Stimulated activated CD4-positive, alpha-beta T cell treated with anti-CD3 and anti-CD28 coated beads, TNF-alpha, amount 100 ng/mL, for 1 hour (primary cell): ENCODE data around the gene SLC35D3.
"Not testable (repeated sequence)": the region's sequence is repeated elsewhere in the genome, so short reads cannot be mapped to it uniquely, and the experiment has no call there.

Source experiments
- DNase-seq, 3 donors: peaks; one replicate each; pipeline ENCODE4 v3.0.0-alpha.2; 2020; ENCODE audit warnings: low read depth in 3 of 3, low spot score in 1 of 3

The SLC35D3 gene

DNA sequence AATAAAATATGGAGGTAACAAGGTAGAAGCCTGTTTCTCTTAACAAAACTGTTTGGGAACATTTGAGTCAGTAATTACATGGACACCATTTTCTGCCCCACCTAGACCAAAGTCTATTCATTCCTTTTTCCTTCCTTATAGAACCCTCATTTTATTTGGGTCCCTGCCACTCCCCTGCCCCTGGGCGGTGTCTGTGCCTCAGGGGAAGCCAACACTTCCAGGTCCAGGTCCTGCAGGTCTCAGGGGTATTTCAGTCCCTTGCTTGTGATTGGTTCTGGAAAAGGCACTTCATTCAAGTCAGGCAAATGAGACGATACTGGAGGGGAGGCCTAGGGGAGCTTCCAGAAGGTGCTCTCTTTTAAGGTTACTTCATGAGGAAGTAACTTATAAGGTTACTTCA is 42.3 kb downstream of the SLC35D3 start:
- DNase-seq, result no peak

DNA sequence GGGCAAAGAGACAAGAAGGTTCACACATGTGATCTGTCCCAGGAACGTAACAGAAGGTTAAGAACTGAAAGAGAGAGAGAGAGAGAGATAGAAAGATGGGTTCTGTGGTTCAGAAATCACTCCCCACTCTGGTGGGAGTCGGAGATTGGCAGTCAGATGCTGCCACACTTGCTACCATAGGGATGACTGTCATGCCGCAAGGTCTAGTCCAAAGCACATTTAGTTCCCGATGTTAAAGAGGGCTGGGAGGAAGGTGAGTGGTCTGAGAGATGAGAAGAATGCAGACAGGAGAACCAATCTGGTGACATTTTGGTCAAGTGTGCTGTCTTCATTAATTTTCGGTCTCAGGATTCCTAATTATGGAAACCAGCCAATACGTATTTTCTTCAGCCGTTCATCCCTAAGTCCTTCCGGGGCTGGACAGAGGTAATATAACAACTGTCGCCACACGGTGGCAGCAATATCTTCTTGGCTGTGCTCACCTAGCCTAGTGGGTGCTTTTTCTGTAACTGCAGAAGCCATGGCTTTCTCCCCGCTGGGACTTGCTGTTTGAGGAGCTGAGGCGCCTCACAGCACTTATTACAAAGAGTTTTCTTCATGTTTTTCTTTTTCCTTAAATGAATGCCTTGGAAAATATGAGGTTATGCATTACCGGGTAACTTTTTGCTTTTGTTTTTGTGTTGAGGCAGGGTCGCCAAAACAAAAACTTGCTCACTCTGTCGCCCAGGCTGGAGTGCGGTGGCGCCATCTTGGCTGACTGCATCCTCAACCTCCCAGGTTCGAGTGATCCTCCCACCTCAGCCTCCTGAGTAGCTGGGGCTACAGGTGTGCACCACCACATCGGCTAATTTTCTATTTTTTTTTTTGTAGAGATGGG is 46.0 kb downstream of the SLC35D3 start:
- DNase-seq, result peak; percentile 8 to 17 (median 10)

DNA sequence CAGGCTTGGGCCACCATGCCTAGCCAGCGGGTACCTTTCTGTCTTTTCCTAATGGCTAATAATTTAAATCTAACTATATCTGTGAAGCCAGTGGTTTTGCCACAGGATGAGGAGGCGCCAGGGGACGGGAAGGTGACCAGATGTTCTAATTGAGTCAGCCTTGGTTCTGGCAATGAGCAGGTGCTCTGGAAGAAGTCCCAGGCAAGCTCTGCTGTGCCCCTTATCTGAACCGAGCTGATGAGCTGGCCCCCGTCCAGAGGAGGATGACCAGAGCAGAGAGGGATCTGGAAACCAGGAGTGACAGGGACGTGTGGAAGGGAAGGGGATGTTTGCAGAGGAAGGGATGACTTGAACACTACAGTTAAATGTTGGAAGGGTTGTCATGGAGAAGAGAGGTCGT is 46.7 kb downstream of the SLC35D3 start:
- no peak for DNase-seq

DNA sequence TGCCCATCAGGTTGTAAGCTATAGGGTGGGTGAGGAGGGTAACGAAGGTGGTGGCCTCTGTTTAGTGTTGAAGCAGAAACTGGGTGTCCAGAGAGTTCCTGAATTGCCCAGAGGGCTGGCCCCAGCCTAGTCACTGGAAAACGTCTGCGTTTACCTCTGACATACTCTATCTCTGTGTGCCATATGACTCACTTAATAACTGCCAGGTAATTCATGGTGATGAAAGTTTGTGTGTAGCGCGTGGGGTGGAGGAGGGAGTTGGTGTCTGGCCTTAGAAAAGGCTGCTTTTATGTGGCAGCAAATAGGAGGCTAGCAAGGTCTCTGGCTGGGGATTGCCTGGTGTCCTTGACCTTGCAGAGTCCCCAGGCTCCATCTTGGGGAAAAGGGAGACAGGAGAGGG is 47.3 kb downstream of the SLC35D3 start:
- no peak for DNase-seq

DNA sequence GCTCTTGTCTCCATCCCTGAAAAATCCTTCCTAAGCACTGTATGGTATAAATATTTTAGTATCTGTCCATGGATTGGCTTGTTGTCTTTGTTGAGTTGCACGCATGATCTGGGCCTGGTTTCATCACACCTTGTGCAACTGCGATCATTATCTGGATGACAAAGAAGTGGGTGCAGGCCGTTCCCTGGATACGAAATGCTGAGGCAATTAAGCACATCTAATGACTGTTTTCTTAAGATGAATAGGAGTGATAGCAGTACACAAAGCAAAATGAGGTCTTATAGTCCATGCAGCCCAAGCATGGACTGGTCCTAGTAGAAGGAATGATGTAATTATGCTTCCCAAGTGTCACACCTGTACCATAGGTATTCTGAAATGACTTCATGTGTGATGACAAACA is 47.8 kb downstream of the SLC35D3 start:
- DNase-seq, result no peak

DNA sequence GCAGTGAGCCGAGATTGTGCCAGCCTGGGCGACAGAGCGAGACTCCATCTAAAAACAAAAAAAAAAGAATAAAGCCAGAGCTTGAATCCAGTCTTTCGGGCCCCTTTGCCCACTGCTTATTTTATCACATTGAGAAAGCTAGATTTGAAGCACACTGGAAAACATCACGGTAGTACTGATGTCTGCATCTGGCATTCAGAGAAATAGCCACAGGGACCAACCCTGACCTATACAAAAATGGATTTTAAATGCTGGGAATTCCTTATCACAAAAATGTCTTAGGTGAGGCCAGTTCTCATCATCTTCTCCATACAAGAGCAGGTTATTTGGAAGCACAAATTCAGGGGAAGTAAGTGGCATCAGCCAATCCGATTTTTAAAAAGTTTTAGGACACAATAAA is 49.5 kb downstream of the SLC35D3 start:
- no peak for DNase-seq

DNA sequence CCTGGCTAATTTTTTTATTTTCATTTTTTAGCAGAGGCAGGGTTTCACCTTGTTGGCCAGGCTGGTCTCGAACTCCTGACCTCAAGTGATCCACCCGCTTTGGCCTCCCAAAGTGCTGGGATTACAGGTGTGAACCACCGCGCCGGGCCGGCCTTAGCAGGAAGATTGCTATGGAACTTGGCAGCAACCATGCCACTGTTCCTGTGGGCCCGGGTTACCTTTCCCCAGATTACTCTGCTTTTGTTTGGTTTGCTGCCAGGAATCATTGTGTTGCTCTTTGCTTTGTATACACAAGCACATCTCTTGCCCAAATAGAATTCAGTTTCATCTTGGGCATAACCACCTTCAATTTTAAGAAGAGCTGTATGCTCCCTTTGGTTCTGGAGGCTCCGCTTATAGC is 51.7 kb downstream of the SLC35D3 start:
- DNase-seq, result not testable (repeated sequence)
